Neutrophil (primary cell): Measurements from ENCODE around the gene PPARA.

ENCODE experiments used
- H3K27ac ChIP-seq: fragments of 200-600 bp; sonication (generic); 2 replicates; pipeline ENCODE4 v1.5.1; 2016; ENCODE audit warnings: mild to moderate bottlenecking, moderate library complexity
- H3K27me3 ChIP-seq: fragments of 200-600 bp; sonication (generic); 2 replicates; pipeline ENCODE4 v1.6.0; 2016; ENCODE audit warnings: mild to moderate bottlenecking
- H3K36me3 ChIP-seq: fragments of 200-600 bp; sonication (generic); 2 replicates; pipeline ENCODE4 v1.5.1; 2017
- H3K4me1 ChIP-seq, 2 experiments: fragments of 200-600 bp in 1 of 2; sonication (generic) in 1 of 2; 1 replicate in 1 of 2; 2 replicates in 1 of 2; pipeline versions ENCODE4 v1.5.1 to v1.6.1; 2013 to 2016; ENCODE audit warnings: low read depth in 1 of 2, low read length in 1 of 2, mild to moderate bottlenecking in 1 of 2, moderate library complexity in 1 of 2; ENCODE audit not compliant: control insufficient read depth in 1 of 2, insufficient read depth in 1 of 2
- H3K4me3 ChIP-seq, 2 experiments: fragments of 200-600 bp in 1 of 2; sonication (generic) in 1 of 2; 1 replicate in 1 of 2; 2 replicates in 1 of 2; pipeline ENCODE4 v1.5.1; 2013 to 2016; ENCODE audit warnings: low read depth in 1 of 2, low read length in 1 of 2, mild to moderate bottlenecking in 1 of 2, moderate library complexity in 1 of 2
- H3K9me3 ChIP-seq: fragments of 200-600 bp; sonication (generic); 2 replicates; pipeline ENCODE4 v1.5.1; 2016
- CTCF ChIP-seq: fragments of 200-600 bp; sonication (generic); IDR thresholded peaks from 2 replicates; pipeline ENCODE4 v1.5.1; 2016; ENCODE audit warnings: antibody characterized with exemption

PPARA gene

DNA sequence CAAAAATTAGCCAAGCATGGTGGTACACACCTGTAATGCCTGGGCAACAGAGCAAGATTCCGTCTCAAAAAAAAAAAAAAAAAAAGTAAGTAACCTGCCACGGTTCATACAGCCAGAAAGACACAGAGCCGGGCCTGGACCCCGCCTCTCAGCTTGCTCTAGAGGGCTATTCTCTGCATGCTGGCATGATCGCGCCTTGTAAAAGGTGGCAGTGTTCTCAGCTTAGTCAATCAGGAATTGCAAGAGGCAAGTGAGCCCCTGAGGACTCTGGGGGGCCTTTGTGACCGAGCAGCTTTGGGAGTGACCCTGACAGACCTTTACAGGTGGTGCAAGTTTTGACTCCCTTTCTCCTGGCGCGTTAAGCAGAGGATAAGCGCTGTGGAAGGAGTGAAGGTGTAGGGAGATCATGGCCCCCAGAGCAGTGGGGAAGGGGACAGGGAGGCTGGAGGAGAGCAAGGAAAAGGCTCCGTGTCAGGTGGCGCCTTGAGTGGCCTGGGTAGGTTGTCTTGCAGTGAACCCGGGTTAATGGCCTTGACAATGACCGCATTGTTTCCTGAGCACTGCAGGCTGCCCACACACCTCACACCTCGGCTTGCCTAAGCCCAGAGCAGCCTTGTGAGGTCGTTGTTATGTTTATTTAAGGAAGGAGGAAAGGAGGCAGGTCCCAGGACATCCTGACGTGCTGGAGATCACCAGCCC lies 50.9 kb downstream of the PPARA start:
- H3K36me3 ChIP-seq = peaks cover 10% of the 10 kb centered on the region
- TF ChIP-seq CTCF = no peak
- no peaks in the 10 kb centered on the region for H3K27me3 ChIP-seq
- H3K4me1 ChIP-seq = no peaks in the 10 kb centered on the region
- H3K27ac ChIP-seq = no peak overlapping the region
- no peak overlapping the region for H3K4me3 ChIP-seq
- no peaks in the 10 kb centered on the region for H3K9me3 ChIP-seq

DNA sequence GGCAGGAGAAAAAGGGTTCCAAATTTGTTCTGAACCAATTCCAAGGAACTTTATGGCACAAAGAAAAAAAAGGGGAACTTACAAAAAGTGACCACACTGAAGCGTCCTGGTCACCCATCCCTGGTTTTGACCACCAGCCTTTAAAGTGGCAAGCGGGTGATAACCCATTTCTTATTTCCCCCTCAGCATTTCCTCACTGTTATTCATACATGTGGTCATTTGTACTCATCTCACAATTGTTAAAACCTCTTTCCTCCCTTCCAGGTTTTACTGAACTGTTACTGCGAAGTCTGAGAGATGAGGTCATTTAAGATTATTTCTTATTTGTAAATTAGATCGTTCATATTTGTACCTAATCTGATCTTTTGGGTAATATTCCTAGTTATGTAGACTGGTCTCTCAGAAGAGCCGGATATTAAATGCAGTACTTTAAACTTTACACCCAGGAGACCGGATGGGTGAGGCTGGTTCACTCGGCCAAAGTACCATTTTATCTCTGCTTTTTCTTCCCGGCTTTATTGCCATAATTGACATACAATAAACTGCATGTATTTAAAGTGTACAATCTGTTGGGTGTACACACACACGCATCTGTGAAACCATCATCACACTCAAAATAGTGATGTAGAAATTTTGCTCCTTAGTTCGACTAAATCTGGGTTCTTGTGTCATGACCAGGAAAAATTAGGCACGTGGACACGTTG lies 52.7 kb downstream of the PPARA start:
- no peak overlapping the region for H3K4me3 ChIP-seq
- H3K9me3 ChIP-seq = no peaks in the 10 kb centered on the region
- H3K36me3 ChIP-seq = peaks cover 10% of the 10 kb centered on the region
- H3K27ac ChIP-seq = no peak overlapping the region
- H3K27me3 ChIP-seq = no peaks in the 10 kb centered on the region
- H3K4me1 ChIP-seq = no peaks in the 10 kb centered on the region
- TF ChIP-seq CTCF = no peak

- Histone ChIP-seq H3K27me3 (no peaks in the 10 kb centered on the region), H3K36me3 (peaks cover 10% of the 10 kb centered on the region), H3K9me3 (no peaks in the 10 kb centered on the region), H3K4me3 (no peak overlapping the region), H3K4me1 (no peaks in the 10 kb centered on the region), H3K27ac (no peak overlapping the region)
- TF ChIP-seq CTCF = no peak
These were observed 53.3 kb downstream of the PPARA start for GRCh38 chr22:46203601-46203980.

GRCh38 chr22:46209262-46209661 lies 58.9 kb downstream of the PPARA start:
- no peak overlapping the region for H3K27ac ChIP-seq
- no peaks in the 10 kb centered on the region for H3K9me3 ChIP-seq
- no peaks in the 10 kb centered on the region for H3K36me3 ChIP-seq
- H3K27me3 ChIP-seq = no peaks in the 10 kb centered on the region
- H3K4me3 ChIP-seq = no peak overlapping the region
- TF ChIP-seq CTCF = no peak
- H3K4me1 ChIP-seq = no peaks in the 10 kb centered on the region

DNA sequence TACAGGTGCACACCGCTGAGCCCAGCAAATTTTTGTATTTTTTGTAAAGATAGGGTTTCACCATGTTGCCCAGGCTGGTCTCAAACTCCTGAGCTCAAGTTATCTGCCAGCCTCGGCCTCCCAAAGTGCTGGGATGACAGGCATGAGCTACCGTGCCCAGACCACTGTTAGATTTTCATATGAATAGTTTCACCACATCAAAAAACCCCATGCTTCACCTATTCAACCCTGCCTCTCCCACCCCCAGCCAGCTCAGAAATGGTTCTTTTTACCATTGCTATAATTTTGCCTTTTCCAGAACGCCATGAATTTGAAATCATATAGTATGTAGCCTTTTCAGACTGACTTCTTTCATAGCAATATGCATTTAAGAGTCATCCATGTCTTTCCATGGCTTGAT lies 61.9 kb downstream of the PPARA start:
- no peak for TF ChIP-seq CTCF
- Histone ChIP-seq H3K4me1 (no peaks in the 10 kb centered on the region), H3K36me3 (peaks cover 9% of the 10 kb centered on the region), H3K27me3 (no peaks in the 10 kb centered on the region), H3K4me3 (no peak overlapping the region), H3K9me3 (no peaks in the 10 kb centered on the region), H3K27ac (no peak overlapping the region)
